Ammon's horn (tissue), 1 donor: ENCODE data around the gene BLOC1S3.
"Not testable (repeated sequence)": the region's sequence is repeated elsewhere in the genome, so short reads cannot be mapped to it uniquely, and the experiment has no call there.

Experiments
- DNase-seq: peaks from one replicate; pipeline ENCODE4 v3.0.0-alpha.2; 2016; ENCODE audit warnings: low spot score

BLOC1S3 gene

GRCh38 chr19:45224645-45225044 is 46.1 kb downstream of the BLOC1S3 start:
- DNase-seq = no peak

- DNase-seq = not testable (repeated sequence)
Measured at GRCh38 chr19:45229056-45229455, 50.5 kb downstream of the BLOC1S3 start.
